GM23338 (cell line): ENCODE data around the gene OTUB1. TPM values are rescaled to one million over a fixed set of nuclear protein-coding genes. Genes with fewer than 3 reads are reported as not detected.

Source experiments
- ATAC-seq: fragments of 200-7000 bp; cut with Tn5 transposase; 3 replicates; pipeline ENCODE4 v1.9.1; 2020
- DNase-seq: peaks from one replicate; pipeline ENCODE4 v3.0.0-alpha.2; 2015; ENCODE audit warnings: low spot score
- H2AFZ ChIP-seq: fragments of 200-600 bp; sonication (generic); 2 replicates; pipeline ENCODE4 v1.8.0; 2016; ENCODE audit warnings: antibody characterized with exemption, mild to moderate bottlenecking, moderate library complexity
- H3F3A ChIP-seq: fragments of 200-600 bp; sonication (generic); replicated peaks from 2 replicates; pipeline ENCODE4 v1.8.0; 2017; ENCODE audit warnings: antibody characterized with exemption, mixed run types, low read depth
- H3K27ac ChIP-seq: fragments of 200-600 bp; sonication (generic); 2 replicates; pipeline ENCODE4 v1.6.1; 2016; ENCODE audit warnings: low read depth
- H3K27me3 ChIP-seq: fragments of 200-600 bp; sonication (generic); 2 replicates; pipeline ENCODE4 v1.8.0; 2016; ENCODE audit warnings: mild to moderate bottlenecking, mixed run types, moderate library complexity; ENCODE audit not compliant: insufficient read depth
- H3K36me3 ChIP-seq: fragments of 200-600 bp; sonication (generic); 2 replicates; pipeline ENCODE4 v1.8.0; 2016; ENCODE audit warnings: mild to moderate bottlenecking; ENCODE audit not compliant: insufficient read depth
- H3K4me1 ChIP-seq: fragments of 200-600 bp; sonication (generic); 2 replicates; pipeline ENCODE4 v1.8.0; 2016; ENCODE audit warnings: mild to moderate bottlenecking, moderate library complexity; ENCODE audit not compliant: insufficient read depth
- H3K4me2 ChIP-seq: fragments of 200-600 bp; sonication (generic); 2 replicates; pipeline ENCODE4 v1.7.1; 2017; ENCODE audit warnings: mixed run types
- H3K4me3 ChIP-seq: fragments of 200-600 bp; sonication (generic); 2 replicates; pipeline ENCODE4 v1.6.1; 2016; ENCODE audit warnings: mixed run types
- H3K79me2 ChIP-seq: fragments of 200-600 bp; sonication (generic); replicated peaks from 2 replicates; pipeline ENCODE4 v1.8.0; 2017; ENCODE audit warnings: mild to moderate bottlenecking; ENCODE audit not compliant: insufficient read depth
- H3K9me2 ChIP-seq: fragments of 200-600 bp; sonication (generic); 2 replicates; pipeline ENCODE4 v1.8.0; 2017; ENCODE audit not compliant: insufficient read depth
- H4K20me1 ChIP-seq: fragments of 200-600 bp; sonication (generic); replicated peaks from 2 replicates; pipeline ENCODE4 v1.8.0; 2017; ENCODE audit warnings: mild to moderate bottlenecking; ENCODE audit not compliant: insufficient read depth
- H3K27ac Mint-ChIP-seq: 2 replicates; pipeline ENCODE4 v1.8.0; 2020; ENCODE audit warnings: inconsistent platforms, mild to moderate bottlenecking, moderate library complexity, mixed read lengths
- H3K27me3 Mint-ChIP-seq: 3 replicates; pipeline ENCODE4 v1.8.0; 2022; ENCODE audit warnings: low read depth, mild to moderate bottlenecking, moderate library complexity, mixed read lengths, inconsistent platforms; ENCODE audit not compliant: insufficient read depth, poor library complexity
- H3K36me3 Mint-ChIP-seq: 3 replicates; pipeline ENCODE4 v1.8.0; 2021; ENCODE audit warnings: low read depth, mild to moderate bottlenecking, inconsistent platforms, moderate library complexity, mixed read lengths
- H3K4me1 Mint-ChIP-seq: 3 replicates; pipeline ENCODE4 v1.8.0; 2020; ENCODE audit warnings: mild to moderate bottlenecking, inconsistent platforms, mixed read lengths
- H3K4me3 Mint-ChIP-seq: 3 replicates; pipeline ENCODE4 v1.8.0; 2021; ENCODE audit warnings: moderate library complexity, mild to moderate bottlenecking, inconsistent platforms, mixed read lengths
- H3K9me3 Mint-ChIP-seq: 3 replicates; pipeline ENCODE4 v1.8.0; 2020; ENCODE audit warnings: moderate library complexity, mild to moderate bottlenecking, inconsistent platforms, mixed read lengths
- CREB1 ChIP-seq: fragments of 250-450 bp; sonication (Bioruptor Pico); IDR thresholded peaks from 2 replicates; pipeline ENCODE4 v1.5.0; 2020; ENCODE audit warnings: low read depth, mild to moderate bottlenecking, moderate library complexity
- EZH2 ChIP-seq: fragments of 200-600 bp; sonication (generic); IDR thresholded peaks from one replicate; pipeline ENCODE4 v1.8.0; 2017; ENCODE audit warnings: antibody characterized with exemption, mild to moderate bottlenecking, low read depth; ENCODE audit not compliant: unreplicated experiment
- EZH2phosphoT487 ChIP-seq: fragments of 200-600 bp; sonication (generic); IDR thresholded peaks from one replicate; pipeline ENCODE4 v1.8.1; 2018; ENCODE audit warnings: antibody characterized with exemption; ENCODE audit not compliant: unreplicated experiment
- JUNB ChIP-seq: IDR thresholded peaks from one replicate; pipeline ENCODE4 v1.6.1; 2016; ENCODE audit warnings: antibody characterized with exemption; ENCODE audit not compliant: unreplicated experiment
- POLR2AphosphoS5 ChIP-seq: IDR thresholded peaks from 2 replicates; pipeline ENCODE4 v1.6.1; 2016; ENCODE audit warnings: antibody characterized with exemption, low read depth
- STAT1 ChIP-seq: IDR thresholded peaks from one replicate; pipeline ENCODE4 v1.6.1; 2016; ENCODE audit warnings: antibody characterized with exemption; ENCODE audit not compliant: unreplicated experiment
- ZNF114 ChIP-seq: fragments of 250-450 bp; sonication (Bioruptor Pico); IDR thresholded peaks from 2 replicates; pipeline ENCODE4 v1.5.0; 2020; ENCODE audit warnings: mild to moderate bottlenecking, moderate library complexity
- ZNF331 ChIP-seq: fragments of 250-450 bp; sonication (Bioruptor Pico); IDR thresholded peaks from 2 replicates; pipeline ENCODE4 v1.5.0; 2020; ENCODE audit warnings: low read depth, mild to moderate bottlenecking, moderate library complexity
- ZNF462 ChIP-seq: fragments of 250-450 bp; sonication (Bioruptor Pico); IDR thresholded peaks from 2 replicates; pipeline ENCODE4 v1.5.0; 2020; ENCODE audit warnings: mild to moderate bottlenecking, moderate library complexity
- polyA plus RNA-seq: library from polyadenylated mRNA; unstranded; fragments of >200 nt; fragmentation: Nextera tagmentation; extraction: Ambion mirVana; gene quantifications from 2 replicates; pipeline ENCODE4 v1.2.1, GENCODE V29; 2016
- total RNA-seq: library from RNA; depleted of rRNA; stranded (reverse); fragments of >200 nt; shearing (Covaris generic); gene quantifications from 2 replicates; pipeline ENCODE4 v1.2.3, GENCODE V29; 2014
- TF ChIP-seq, protein P1 (sequence below): IDR thresholded peaks from 2 replicates; pipeline ENCODE4 v1.6.1; 2016; ENCODE audit warnings: antibody characterized with exemption
- TF ChIP-seq, protein P2 (sequence below), 2 experiments: fragments of 200-600 bp in 1 of 2; sonication (generic) in 1 of 2; conservative IDR thresholded peaks; 2 replicates each; pipeline versions ENCODE4 v1.5.1 to v1.6.1; 2016 to 2017; ENCODE audit warnings: antibody characterized with exemption in 2 of 2, low read depth in 2 of 2, mild to moderate bottlenecking in 2 of 2, moderate library complexity in 1 of 2

The OTUB1 gene
- total and polyA plus RNA-seq, 2 experiments from 2014 or later: 122 to 207 TPM

GRCh38 chr11:64041846-64042245 lies 55.6 kb downstream of the OTUB1 start:
- Histone ChIP-seq H3K4me1 (peaks cover 11% of the 10 kb centered on the region; the same call in 1 of the 2 replicates), H3K9me2 (no peaks in the 10 kb centered on the region), H3K36me3 (no peaks in the 10 kb centered on the region), H4K20me1 (peaks cover 8% of the 10 kb centered on the region; the same call in 1 of the 2 replicates), H2AFZ (no peak overlapping the region), H3K4me2 (no peak overlapping the region), H3F3A (0 out of 2 replicates have a peak, but pooled peaks cover 8% of the 10 kb centered on the region), H3K4me3 (no peak overlapping the region), H3K27me3 (peaks cover 100% of the 10 kb centered on the region), H3K27ac (no peak overlapping the region), H3K79me2 (no peaks in the 10 kb centered on the region)
- Mint-ChIP-seq H3K4me3 (no peak overlapping the region), H3K27me3 (peaks cover 77% of the 10 kb centered on the region), H3K4me1 (peaks cover 12% of the 10 kb centered on the region), H3K9me3 (no peaks in the 10 kb centered on the region), H3K27ac (no peak overlapping the region), H3K36me3 (no peaks in the 10 kb centered on the region)
- DNase-seq: no peak
- TF ChIP-seq, protein P1, sequence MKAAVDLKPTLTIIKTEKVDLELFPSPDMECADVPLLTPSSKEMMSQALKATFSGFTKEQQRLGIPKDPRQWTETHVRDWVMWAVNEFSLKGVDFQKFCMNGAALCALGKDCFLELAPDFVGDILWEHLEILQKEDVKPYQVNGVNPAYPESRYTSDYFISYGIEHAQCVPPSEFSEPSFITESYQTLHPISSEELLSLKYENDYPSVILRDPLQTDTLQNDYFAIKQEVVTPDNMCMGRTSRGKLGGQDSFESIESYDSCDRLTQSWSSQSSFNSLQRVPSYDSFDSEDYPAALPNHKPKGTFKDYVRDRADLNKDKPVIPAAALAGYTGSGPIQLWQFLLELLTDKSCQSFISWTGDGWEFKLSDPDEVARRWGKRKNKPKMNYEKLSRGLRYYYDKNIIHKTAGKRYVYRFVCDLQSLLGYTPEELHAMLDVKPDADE: no peak
- TF ChIP-seq ZNF114 (CRISPR knock-in tag) (no peak), STAT1 (no peak), JUNB (no peak), ZNF462 (CRISPR knock-in tag) (no peak), POLR2AphosphoS5 (no peak), EZH2phosphoT487 (no peak), ZNF331 (CRISPR knock-in tag) (no peak), EZH2 (no peak), CREB1 (no peak)
- TF ChIP-seq, protein P2, sequence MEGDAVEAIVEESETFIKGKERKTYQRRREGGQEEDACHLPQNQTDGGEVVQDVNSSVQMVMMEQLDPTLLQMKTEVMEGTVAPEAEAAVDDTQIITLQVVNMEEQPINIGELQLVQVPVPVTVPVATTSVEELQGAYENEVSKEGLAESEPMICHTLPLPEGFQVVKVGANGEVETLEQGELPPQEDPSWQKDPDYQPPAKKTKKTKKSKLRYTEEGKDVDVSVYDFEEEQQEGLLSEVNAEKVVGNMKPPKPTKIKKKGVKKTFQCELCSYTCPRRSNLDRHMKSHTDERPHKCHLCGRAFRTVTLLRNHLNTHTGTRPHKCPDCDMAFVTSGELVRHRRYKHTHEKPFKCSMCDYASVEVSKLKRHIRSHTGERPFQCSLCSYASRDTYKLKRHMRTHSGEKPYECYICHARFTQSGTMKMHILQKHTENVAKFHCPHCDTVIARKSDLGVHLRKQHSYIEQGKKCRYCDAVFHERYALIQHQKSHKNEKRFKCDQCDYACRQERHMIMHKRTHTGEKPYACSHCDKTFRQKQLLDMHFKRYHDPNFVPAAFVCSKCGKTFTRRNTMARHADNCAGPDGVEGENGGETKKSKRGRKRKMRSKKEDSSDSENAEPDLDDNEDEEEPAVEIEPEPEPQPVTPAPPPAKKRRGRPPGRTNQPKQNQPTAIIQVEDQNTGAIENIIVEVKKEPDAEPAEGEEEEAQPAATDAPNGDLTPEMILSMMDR (conservative IDR thresholded peaks at IDR 0.05; ENCODE audit: low read depth in 2 of 2): no peak
- no peak for ATAC-seq
